OCI-LY1 (cell line): Measurements from ENCODE around the gene KLF11.

Experiments used
- H2AFZ ChIP-seq: fragments of 200-600 bp; sonication (generic), shearing (Covaris generic); 2 replicates; pipeline ENCODE4 v1.6.0; 2014; ENCODE audit warnings: antibody characterized with exemption, mild to moderate bottlenecking, low read length
- H3F3A ChIP-seq: fragments of 200-600 bp; sonication (generic), shearing (Covaris generic); 2 replicates; pipeline ENCODE4 v1.6.0; 2014; ENCODE audit warnings: mild to moderate bottlenecking, antibody characterized with exemption, low read length, moderate library complexity; ENCODE audit not compliant: insufficient read depth
- H3K27ac ChIP-seq: fragments of 200-600 bp; sonication (generic); 2 replicates; pipeline ENCODE4 v1.5.1; 2014; ENCODE audit warnings: low read length, mixed run types, mild to moderate bottlenecking, low read depth; ENCODE audit not compliant: poor library complexity, severe bottlenecking
- H3K27me3 ChIP-seq: fragments of 200-600 bp; sonication (generic); 2 replicates; pipeline ENCODE4 v1.6.0; 2014; ENCODE audit warnings: antibody characterized with exemption, mild to moderate bottlenecking, low read length, moderate library complexity; ENCODE audit not compliant: insufficient read depth
- H3K36me3 ChIP-seq: fragments of 200-600 bp; sonication (generic); 2 replicates; pipeline ENCODE4 v1.6.1; 2014; ENCODE audit warnings: mild to moderate bottlenecking, antibody characterized with exemption, low read length, moderate library complexity, mixed read lengths; ENCODE audit not compliant: insufficient read depth
- H3K4me1 ChIP-seq: fragments of 200-600 bp; sonication (generic); 2 replicates; pipeline ENCODE4 v1.5.1; 2014; ENCODE audit warnings: mild to moderate bottlenecking, low read length, moderate library complexity; ENCODE audit not compliant: insufficient read depth, severe bottlenecking
- H3K4me2 ChIP-seq: fragments of 200-600 bp; sonication (generic), shearing (Covaris generic); 2 replicates; pipeline ENCODE4 v1.6.1; 2014; ENCODE audit warnings: low read length
- H3K4me3 ChIP-seq: fragments of 200-600 bp; sonication (generic); 2 replicates; pipeline ENCODE4 v1.5.1; 2014; ENCODE audit warnings: low read length, low read depth, mild to moderate bottlenecking, mixed read lengths; ENCODE audit not compliant: poor library complexity, severe bottlenecking
- H3K79me2 ChIP-seq: fragments of 200-600 bp; shearing (Covaris generic); 2 replicates; pipeline ENCODE4 v1.6.1; 2016; ENCODE audit warnings: mixed run types, low read length, mixed read lengths; ENCODE audit not compliant: insufficient read depth
- H3K9ac ChIP-seq: fragments of 200-600 bp; sonication (generic), shearing (Covaris generic); 2 replicates; pipeline ENCODE4 v1.6.1; 2014; ENCODE audit warnings: mild to moderate bottlenecking, low read length, mixed read lengths
- H3K9me2 ChIP-seq: fragments of 200-600 bp; sonication (generic), shearing (Covaris generic); 2 replicates; pipeline ENCODE4 v1.6.1; 2014; ENCODE audit warnings: low read depth, mild to moderate bottlenecking, low read length, mixed read lengths
- H3K9me3 ChIP-seq: fragments of 200-600 bp; shearing (Covaris generic); 2 replicates; pipeline ENCODE4 v1.6.1; 2014; ENCODE audit warnings: low read length, mixed read lengths
- H4K20me1 ChIP-seq: fragments of 200-600 bp; sonication (generic), shearing (Covaris generic); 2 replicates; pipeline ENCODE4 v1.6.0; 2016; ENCODE audit warnings: mild to moderate bottlenecking, low read length; ENCODE audit not compliant: insufficient read depth
- CTCF ChIP-seq: fragments of 200-600 bp; sonication (generic), shearing (Covaris generic); IDR thresholded peaks from 2 replicates; pipeline ENCODE4 v1.5.1; 2017; ENCODE audit warnings: mild to moderate bottlenecking, antibody characterized with exemption, low read length, moderate library complexity, mixed read lengths
- EZH2 ChIP-seq: fragments of 200-600 bp; sonication (generic), shearing (Covaris generic); IDR thresholded peaks from 2 replicates; pipeline ENCODE4 v1.8.0; 2017; ENCODE audit warnings: borderline replicate concordance, mixed run types, mild to moderate bottlenecking, antibody characterized with exemption, low read length, moderate library complexity, mixed read lengths

The KLF11 gene

DNA sequence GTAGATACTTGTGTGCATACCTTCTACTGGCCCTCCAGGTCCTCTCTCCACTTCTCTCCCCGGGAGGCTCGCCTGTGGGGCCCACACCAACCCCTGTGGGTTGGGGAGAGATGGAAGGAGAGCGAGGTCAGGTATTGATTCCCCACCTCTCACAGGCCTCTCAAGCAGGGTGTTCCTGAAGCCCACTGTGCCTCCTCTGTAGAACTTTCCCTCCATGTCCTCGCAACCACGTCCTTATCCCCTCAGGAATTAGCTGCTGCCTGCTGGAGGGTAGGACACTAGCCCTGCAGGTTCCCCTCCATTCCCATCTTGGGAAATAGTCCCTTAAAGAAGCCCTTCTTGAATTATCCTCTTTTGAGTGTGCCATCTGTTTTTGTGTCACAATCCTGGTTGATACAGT is 38.9 kb upstream of the KLF11 start:
- no peak for TF ChIP-seq EZH2
- no peak for TF ChIP-seq CTCF
- peaks cover under 1% of the 10 kb centered on the region for H3K36me3 ChIP-seq

GRCh38 chr2:10004836-10005235 is 38.5 kb upstream of the KLF11 start:
- no peak overlapping the region for H3K4me3 ChIP-seq
- TF ChIP-seq CTCF (no peak), EZH2 (no peak)

More for the DNA sequence above, 38.9 kb upstream of the KLF11 start:
- no peak overlapping the region for H3K4me2 ChIP-seq
- H3K4me3 ChIP-seq: no peak overlapping the region
- H3F3A ChIP-seq: no peaks in the 10 kb centered on the region
- H4K20me1 ChIP-seq: no peaks in the 10 kb centered on the region
- no peaks in the 10 kb centered on the region for H3K79me2 ChIP-seq
- no peaks in the 10 kb centered on the region for H3K9me3 ChIP-seq
- no peaks in the 10 kb centered on the region for H3K27me3 ChIP-seq
- no peaks in the 10 kb centered on the region for H3K9me2 ChIP-seq
- H3K27ac ChIP-seq: no peak overlapping the region
- H3K4me1 ChIP-seq: no peaks in the 10 kb centered on the region
- no peak overlapping the region for H2AFZ ChIP-seq
- H3K9ac ChIP-seq: no peak overlapping the region

GRCh38 chr2:10005461-10006235 is 37.7 kb upstream of the KLF11 start:
- H3K9me2 ChIP-seq: no peaks in the 10 kb centered on the region
- no peak overlapping the region for H3K9ac ChIP-seq
- no peak overlapping the region for H3K4me3 ChIP-seq
- no peaks in the 10 kb centered on the region for H3K4me1 ChIP-seq
- H3K4me2 ChIP-seq: no peak overlapping the region
- H2AFZ ChIP-seq: no peak overlapping the region
- H3K27me3 ChIP-seq: no peaks in the 10 kb centered on the region
- no peaks in the 10 kb centered on the region for H3K79me2 ChIP-seq
- H3K9me3 ChIP-seq: no peaks in the 10 kb centered on the region
- H4K20me1 ChIP-seq: no peaks in the 10 kb centered on the region
- H3K36me3 ChIP-seq: no peaks in the 10 kb centered on the region; the same call in 1 of the 2 replicates
- no peak overlapping the region for H3K27ac ChIP-seq
- TF ChIP-seq EZH2 (no peak), CTCF (no peak)
- no peaks in the 10 kb centered on the region for H3F3A ChIP-seq

More at GRCh38 chr2:10004836-10005235, 38.5 kb upstream of the KLF11 start:
- Histone ChIP-seq H3K27me3 (no peaks in the 10 kb centered on the region), H2AFZ (no peak overlapping the region), H3K27ac (no peak overlapping the region), H3K4me1 (no peaks in the 10 kb centered on the region), H3K9me2 (no peaks in the 10 kb centered on the region), H3K9me3 (no peaks in the 10 kb centered on the region), H4K20me1 (no peaks in the 10 kb centered on the region), H3K79me2 (no peaks in the 10 kb centered on the region), H3K36me3 (no peaks in the 10 kb centered on the region; the same call in 1 of the 2 replicates), H3K9ac (no peak overlapping the region), H3K4me2 (no peak overlapping the region), H3F3A (no peaks in the 10 kb centered on the region)
